Activated T-helper 2 cell treated with anti-CD3 and anti-CD28 coated beads, Interferon-gamma antibody, Interleukin-2, Interleukin-4, amounts not matched to agents 10 μg/mL and 5 μg/mL and 100 μg/mL, durations not matched to agents 14 hours and 24 hours and 36 hours (primary cell): ENCODE results near the gene PHAF1. TPM values are rescaled to one million over a fixed set of nuclear protein-coding genes. Genes with fewer than 3 reads are reported as not detected.

Source experiments
- DNase-seq: peaks from one replicate; pipeline ENCODE4 v3.0.0; 2021; ENCODE audit warnings: low spot score
- H3K27ac Mint-ChIP-seq: one replicate; pipeline ENCODE4 v1.8.0; 2021; ENCODE audit warnings: mixed read lengths
- H3K27me3 Mint-ChIP-seq: one replicate; pipeline ENCODE4 v1.8.0; 2021; ENCODE audit warnings: low read depth, mixed read lengths
- H3K36me3 Mint-ChIP-seq: one replicate; pipeline ENCODE4 v1.8.0; 2021; ENCODE audit warnings: low read depth, mixed read lengths
- H3K4me1 Mint-ChIP-seq: one replicate; pipeline ENCODE4 v1.8.0; 2021; ENCODE audit warnings: low read depth, mixed read lengths
- H3K4me3 Mint-ChIP-seq: one replicate; pipeline ENCODE4 v1.8.0; 2021; ENCODE audit warnings: low read depth, mild to moderate bottlenecking, moderate library complexity, mixed read lengths
- H3K9me3 Mint-ChIP-seq: one replicate; pipeline ENCODE4 v1.8.0; 2021; ENCODE audit warnings: mixed read lengths
- intact Hi-C: fragments of 100-400 bp; cut with micrococcal nuclease; formaldehyde crosslinking; loops from one replicate; pipeline ENCODE4 v1.15.1; 2023
- total RNA-seq: library from RNA; stranded (reverse); gene quantifications from 2 replicates; pipeline ENCODE4 v1.2.3, GENCODE V29; 2022

PHAF1 gene
- total RNA-seq, 1 donor from 2014 or later: 17.8 TPM

GRCh38 chr16:67173808-67174705 is 64.3 kb downstream of the PHAF1 start:
- Mint-ChIP-seq H3K4me3 (peak overlapping the region; percentile 83), H3K9me3 (no peaks in the 10 kb centered on the region), H3K27me3 (peaks cover 8% of the 10 kb centered on the region), H3K27ac (peak overlapping the region; percentile 56), H3K36me3 (peaks cover 43% of the 10 kb centered on the region), H3K4me1 (peaks cover 48% of the 10 kb centered on the region)
- intact Hi-C loops: loop anchor here (2.0 to 5.0 kb wide), 2 partner anchors 13 to 197 kb away; no protein-coding TSS in a partner anchor
- peak; percentile 74 for DNase-seq

- H3K9me3 Mint-ChIP-seq: no peaks in the 10 kb centered on the region
- peaks cover 42% of the 10 kb centered on the region for H3K36me3 Mint-ChIP-seq
- H3K4me1 Mint-ChIP-seq: peaks cover 47% of the 10 kb centered on the region
- no peak for DNase-seq
- peaks cover 8% of the 10 kb centered on the region for H3K27me3 Mint-ChIP-seq
- H3K4me3 Mint-ChIP-seq: peak overlapping the region; percentile 83
- intact Hi-C loops: loop anchor here (2.0 to 5.0 kb wide), 2 partner anchors 14 to 197 kb away; no protein-coding TSS in a partner anchor
- H3K27ac Mint-ChIP-seq: no peak overlapping the region
These were observed 65.0 kb downstream of the PHAF1 start for GRCh38 chr16:67174706-67175231.

GRCh38 chr16:67176662-67177061 is 66.9 kb downstream of the PHAF1 start:
- intact Hi-C loops: no loop called here
- H3K36me3 Mint-ChIP-seq: peaks cover 31% of the 10 kb centered on the region
- H3K27ac Mint-ChIP-seq: no peak overlapping the region
- H3K4me1 Mint-ChIP-seq: peaks cover 32% of the 10 kb centered on the region
- H3K27me3 Mint-ChIP-seq: peaks cover 8% of the 10 kb centered on the region
- H3K9me3 Mint-ChIP-seq: no peaks in the 10 kb centered on the region
- no peak overlapping the region for H3K4me3 Mint-ChIP-seq
- no peak for DNase-seq

- no peaks in the 10 kb centered on the region for H3K9me3 Mint-ChIP-seq
- peak overlapping the region; percentile 23 for H3K27ac Mint-ChIP-seq
- peaks cover 28% of the 10 kb centered on the region for H3K36me3 Mint-ChIP-seq
- peaks cover 28% of the 10 kb centered on the region for H3K4me1 Mint-ChIP-seq
- H3K4me3 Mint-ChIP-seq: peak overlapping the region; percentile 56
- H3K27me3 Mint-ChIP-seq: peaks cover 7% of the 10 kb centered on the region
- DNase-seq: peak; percentile 51
- intact Hi-C loops: no loop called here
These were observed 68.3 kb downstream of the PHAF1 start for GRCh38 chr16:67177743-67178699.

DNA sequence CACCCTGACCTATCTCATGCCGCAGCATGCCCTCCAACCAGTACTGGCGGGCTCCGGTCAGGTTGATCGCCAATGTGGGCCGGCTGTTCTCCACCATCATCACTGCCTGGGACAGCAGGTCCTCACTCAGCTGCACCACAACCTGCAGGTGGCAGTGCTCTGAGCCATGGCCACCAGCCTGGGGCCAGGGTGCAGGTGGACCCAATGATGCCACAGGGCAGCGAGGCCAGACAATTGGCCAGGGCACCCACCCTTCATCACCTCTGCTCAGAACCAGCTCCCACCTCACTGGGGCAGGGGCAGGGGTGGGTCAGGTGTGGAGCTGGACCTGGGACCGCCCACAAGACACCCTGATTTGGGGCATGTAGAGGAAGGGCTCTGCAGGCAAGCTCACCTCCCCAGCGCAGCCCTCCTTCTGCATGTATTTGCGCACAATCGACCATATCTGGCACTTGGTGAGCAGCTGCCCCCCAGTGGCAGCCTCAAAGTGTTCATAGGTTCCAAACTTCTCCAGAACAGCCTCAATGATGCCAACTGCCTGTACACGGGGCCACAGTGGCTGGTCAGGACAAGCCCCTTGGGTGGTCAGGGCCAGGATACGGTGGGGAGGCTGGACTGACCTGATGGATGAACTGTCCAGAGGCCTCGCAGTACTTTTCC is 69.8 kb downstream of the PHAF1 start:
- intact Hi-C loops: loop anchor here (5.0 to 10.0 kb wide), 3 partner anchors 48 to 165 kb away; partner anchors contain the start of genes FHOD1, SLC9A5 and TMEM208
- Mint-ChIP-seq H3K4me3 (no peak overlapping the region), H3K36me3 (peaks cover 28% of the 10 kb centered on the region), H3K4me1 (peaks cover 18% of the 10 kb centered on the region), H3K27ac (no peak overlapping the region), H3K27me3 (peaks cover 4% of the 10 kb centered on the region), H3K9me3 (no peaks in the 10 kb centered on the region)
- no peak for DNase-seq

DNA sequence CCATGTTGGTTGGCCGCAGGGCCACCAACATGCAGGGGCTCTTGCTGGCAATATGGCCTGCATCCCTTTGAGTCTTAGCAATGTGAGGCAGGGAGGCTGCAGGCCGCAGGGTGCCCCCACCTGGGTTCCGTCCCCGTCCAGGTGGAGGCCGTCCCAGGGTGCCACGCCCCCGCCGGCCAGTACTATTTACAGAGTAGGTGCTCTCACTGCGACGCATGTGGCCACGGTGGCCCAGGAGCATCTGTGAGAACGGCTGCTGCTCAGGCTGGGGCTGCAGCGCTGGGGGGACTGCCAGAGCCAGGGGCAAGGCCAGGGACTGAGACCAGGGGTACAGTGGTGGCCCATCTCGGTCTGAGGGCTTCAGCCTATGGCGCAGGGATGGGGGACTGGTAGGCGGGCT is 70.4 kb downstream of the PHAF1 start:
- H3K36me3 Mint-ChIP-seq: peaks cover 27% of the 10 kb centered on the region
- intact Hi-C loops: loop anchor here (5.0 to 10.0 kb wide), 3 partner anchors 47 to 165 kb away; partner anchors contain the start of genes FHOD1, SLC9A5 and TMEM208
- H3K4me1 Mint-ChIP-seq: peaks cover 20% of the 10 kb centered on the region
- no peaks in the 10 kb centered on the region for H3K9me3 Mint-ChIP-seq
- H3K27me3 Mint-ChIP-seq: peaks cover 6% of the 10 kb centered on the region
- DNase-seq: no peak
- no peak overlapping the region for H3K4me3 Mint-ChIP-seq
- H3K27ac Mint-ChIP-seq: no peak overlapping the region

DNA sequence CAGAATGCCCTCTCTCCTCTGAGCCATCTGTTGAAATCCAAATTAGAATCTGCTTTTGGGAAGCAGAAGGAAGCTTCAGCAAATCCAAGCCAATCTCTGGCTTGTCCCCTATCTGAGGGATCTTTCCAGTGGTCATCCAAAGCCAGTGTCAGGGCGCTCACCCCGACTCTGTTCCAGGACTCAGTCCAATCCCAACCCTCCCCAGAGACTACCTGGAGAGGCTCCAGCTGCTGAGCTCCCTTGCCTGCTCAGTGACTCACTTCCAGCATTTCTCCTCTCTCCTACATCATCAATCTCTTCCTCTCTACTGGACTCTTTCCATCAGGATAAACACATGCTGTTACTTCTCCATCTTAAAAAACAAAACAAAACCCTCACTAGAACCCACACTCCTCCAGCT is 71.6 kb downstream of the PHAF1 start:
- H3K4me1 Mint-ChIP-seq: peaks cover 24% of the 10 kb centered on the region
- H3K9me3 Mint-ChIP-seq: no peaks in the 10 kb centered on the region
- DNase-seq: no peak
- no peak overlapping the region for H3K27ac Mint-ChIP-seq
- no peak overlapping the region for H3K4me3 Mint-ChIP-seq
- intact Hi-C loops: loop anchor here (5.0 to 10.0 kb wide), 3 partner anchors 46 to 167 kb away; partner anchors contain the start of genes FHOD1, SLC9A5 and TMEM208
- H3K36me3 Mint-ChIP-seq: peaks cover 17% of the 10 kb centered on the region
- H3K27me3 Mint-ChIP-seq: peaks cover 10% of the 10 kb centered on the region

DNA sequence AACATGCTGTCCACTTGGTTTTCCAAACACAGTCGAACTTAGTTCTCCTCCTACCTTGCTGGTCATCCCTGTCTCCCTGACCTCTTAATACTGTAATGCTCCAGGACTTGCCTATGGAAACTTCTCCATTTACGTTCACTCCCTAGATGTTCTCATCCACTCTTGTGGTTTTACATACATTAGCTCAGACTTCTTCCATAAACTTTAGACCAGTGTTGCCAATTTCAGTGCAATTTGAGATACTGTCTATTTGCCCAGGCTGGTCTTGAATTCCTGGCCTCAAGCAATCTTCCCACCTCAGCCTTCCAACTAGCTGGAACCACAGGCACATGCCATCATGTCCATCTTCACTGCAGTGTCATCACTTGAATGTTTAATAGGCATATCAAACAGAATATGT is 72.5 kb downstream of the PHAF1 start:
- H3K27me3 Mint-ChIP-seq: peaks cover 10% of the 10 kb centered on the region
- no peak overlapping the region for H3K27ac Mint-ChIP-seq
- no peaks in the 10 kb centered on the region for H3K9me3 Mint-ChIP-seq
- no peak for DNase-seq
- H3K36me3 Mint-ChIP-seq: peaks cover 10% of the 10 kb centered on the region
- intact Hi-C loops: loop anchor here (2.0 to 10.0 kb wide), 4 partner anchors 21 to 167 kb away; partner anchors contain the start of genes FHOD1, SLC9A5 and TMEM208
- no peak overlapping the region for H3K4me3 Mint-ChIP-seq
- peaks cover 21% of the 10 kb centered on the region for H3K4me1 Mint-ChIP-seq

GRCh38 chr16:67183284-67183626 is 73.5 kb downstream of the PHAF1 start:
- intact Hi-C loops: loop anchor here (2.0 to 10.0 kb wide), 4 partner anchors 22 to 168 kb away; partner anchors contain the start of genes FHOD1, SLC9A5 and TMEM208
- Mint-ChIP-seq H3K4me1 (peaks cover 16% of the 10 kb centered on the region), H3K4me3 (no peak overlapping the region), H3K27me3 (peaks cover 7% of the 10 kb centered on the region), H3K27ac (no peak overlapping the region), H3K9me3 (no peaks in the 10 kb centered on the region), H3K36me3 (peaks cover 5% of the 10 kb centered on the region)
- no peak for DNase-seq

DNA sequence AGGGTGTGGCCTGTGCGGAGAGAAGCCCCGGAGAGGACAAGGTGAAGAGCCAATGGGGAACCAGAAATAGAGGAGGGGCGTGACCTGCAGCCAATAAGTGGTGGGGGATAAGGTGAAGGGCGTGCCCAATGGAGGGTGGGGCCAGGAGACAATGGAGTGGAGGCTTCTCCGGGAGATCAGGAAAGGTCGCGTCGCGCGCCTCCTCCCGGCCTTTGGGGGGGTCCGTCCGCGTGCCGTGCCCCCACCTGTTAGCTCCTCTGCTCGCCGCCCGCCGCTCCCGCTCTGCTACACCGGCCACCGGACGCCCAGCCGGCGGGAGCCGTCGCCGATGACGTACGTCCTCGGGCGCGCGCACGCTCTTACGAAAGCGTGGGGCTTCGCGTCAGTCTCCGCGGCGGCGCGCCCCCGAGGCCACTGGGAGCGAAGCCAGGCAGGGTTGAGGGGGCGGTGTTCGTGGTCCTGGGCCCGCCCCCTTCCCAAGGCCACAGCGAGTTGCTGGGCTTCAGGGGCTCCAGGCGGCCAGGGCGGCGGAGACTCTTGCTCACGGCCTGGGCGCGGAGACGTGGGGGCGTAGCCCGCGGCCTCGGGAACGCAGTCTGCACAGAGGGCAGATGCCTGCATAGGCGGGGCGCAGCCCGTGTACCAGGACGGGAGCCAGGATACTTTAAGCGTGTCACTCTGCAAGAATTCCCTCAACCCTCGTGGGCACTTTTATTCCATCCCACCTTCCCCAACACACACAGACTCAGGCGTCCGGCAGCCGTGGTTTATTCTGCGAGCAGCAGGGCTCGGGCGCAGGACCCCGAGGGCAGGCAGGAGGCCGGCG is 74.1 kb downstream of the PHAF1 start, which contains the start of gene MATCAP1:
MATCAP1 (minus strand) TSS at position 337 of the 826 bp plus-strand sequence. CDS start 3,353 bp downstream, outside the sequence.
- intact Hi-C loops: loop anchor here (2.0 to 10.0 kb wide), 7 partner anchors 13 to 237 kb away; partner anchors contain the start of genes FHOD1, NOL3, SLC9A5 and TMEM208
- Mint-ChIP-seq H3K4me3 (peak within 1 kb of the TSS; percentile 70), H3K36me3 (peaks cover 2% of the 10 kb centered on the region), H3K27ac (no peak within 1 kb of the TSS), H3K27me3 (peaks cover 7% of the 10 kb centered on the region), H3K9me3 (no peaks in the 10 kb centered on the region), H3K4me1 (peaks cover 12% of the 10 kb centered on the region)
- peak; percentile 95 for DNase-seq

DNA sequence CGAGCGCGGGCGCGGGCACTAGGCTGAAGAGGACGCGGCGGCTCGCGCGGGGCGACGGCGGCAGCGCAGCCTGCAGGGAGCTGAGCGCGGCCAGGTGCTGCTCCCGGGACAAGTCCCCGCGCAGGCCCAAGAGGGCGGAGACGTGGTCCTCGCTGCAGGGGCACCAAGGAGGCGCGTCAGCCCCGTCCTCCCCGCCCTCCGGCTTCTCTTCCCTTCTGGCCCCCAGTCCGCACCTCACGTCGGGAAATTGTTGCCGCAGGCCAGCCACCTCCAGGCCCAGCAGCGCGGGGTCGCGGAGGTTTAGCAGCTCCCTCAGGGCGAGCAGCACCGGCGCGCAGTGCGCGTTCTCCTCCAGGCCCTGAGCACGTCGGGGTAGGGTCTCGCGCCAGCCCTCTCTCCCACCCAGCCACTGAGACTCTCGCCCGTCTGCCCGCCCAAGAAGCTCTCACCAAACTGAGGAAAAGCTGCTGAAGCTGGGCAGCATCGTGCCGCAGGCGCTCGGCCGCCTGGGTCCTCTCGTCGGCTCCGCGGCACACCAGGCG is 74.8 kb downstream of the PHAF1 start:
- Mint-ChIP-seq H3K27ac (no peak overlapping the region), H3K27me3 (peaks cover 7% of the 10 kb centered on the region), H3K4me1 (peaks cover 9% of the 10 kb centered on the region), H3K36me3 (no peaks in the 10 kb centered on the region), H3K9me3 (no peaks in the 10 kb centered on the region), H3K4me3 (peak overlapping the region; percentile 70)
- no peak for DNase-seq
- intact Hi-C loops: loop anchor here (2.0 to 10.0 kb wide), 6 partner anchors 14 to 238 kb away; partner anchors contain the start of genes FHOD1, NOL3, SLC9A5 and TMEM208
